GM15510 (cell line): ENCODE measurements around the gene PTPRT.

Experiments used
- POLR2A ChIP-seq: IDR thresholded peaks from 3 replicates; pipeline ENCODE4 v1.6.1; 2011; ENCODE audit warnings: borderline replicate concordance; ENCODE audit not compliant: insufficient read length; ENCODE audit errors: extremely low read depth

The PTPRT gene

DNA sequence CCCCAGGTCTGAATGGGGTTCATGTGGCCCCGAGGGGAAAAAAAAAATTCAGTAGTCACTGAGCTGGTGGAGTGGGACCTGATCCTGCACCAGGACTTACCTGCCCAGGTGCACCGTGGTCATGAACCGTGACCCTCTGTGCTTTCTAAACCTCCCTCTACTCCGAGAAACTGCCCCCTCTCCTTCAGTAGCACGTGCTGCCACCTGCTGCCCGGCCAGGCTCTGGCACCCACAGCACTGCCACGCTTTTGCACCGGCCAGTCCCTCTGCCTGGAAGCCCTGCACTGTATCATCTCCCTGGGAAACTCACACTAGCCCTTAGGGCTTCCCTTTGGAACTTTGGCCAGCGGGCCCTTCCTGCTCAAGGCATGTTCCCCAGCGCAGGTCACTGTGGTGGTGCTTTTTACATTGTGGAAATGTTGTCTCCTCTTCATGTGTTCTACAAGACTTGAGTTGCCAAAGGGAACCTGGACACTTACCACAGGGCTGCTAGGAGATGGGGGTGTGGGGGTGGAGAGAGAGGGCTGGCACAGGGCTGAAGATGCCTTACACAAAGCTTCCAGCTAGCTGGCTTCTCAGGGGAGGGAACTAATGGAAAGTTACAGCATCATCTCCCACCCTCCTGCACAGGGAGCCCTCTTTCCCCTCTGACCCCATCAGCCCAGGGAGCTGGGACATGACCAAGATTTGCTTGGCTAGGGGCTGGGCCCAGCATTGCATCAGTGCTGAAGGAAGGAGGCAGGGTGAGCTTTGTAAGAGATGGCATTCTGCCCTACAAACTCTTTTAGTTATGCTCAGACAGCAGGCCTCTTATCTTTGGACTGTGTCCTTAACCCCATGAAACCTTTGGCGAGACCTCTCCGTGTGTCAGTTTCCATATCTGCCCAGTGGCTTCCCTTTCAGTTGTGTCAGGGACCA lies 2.5 kb upstream of the PTPRT start:
- TF ChIP-seq POLR2A, result no peak

DNA sequence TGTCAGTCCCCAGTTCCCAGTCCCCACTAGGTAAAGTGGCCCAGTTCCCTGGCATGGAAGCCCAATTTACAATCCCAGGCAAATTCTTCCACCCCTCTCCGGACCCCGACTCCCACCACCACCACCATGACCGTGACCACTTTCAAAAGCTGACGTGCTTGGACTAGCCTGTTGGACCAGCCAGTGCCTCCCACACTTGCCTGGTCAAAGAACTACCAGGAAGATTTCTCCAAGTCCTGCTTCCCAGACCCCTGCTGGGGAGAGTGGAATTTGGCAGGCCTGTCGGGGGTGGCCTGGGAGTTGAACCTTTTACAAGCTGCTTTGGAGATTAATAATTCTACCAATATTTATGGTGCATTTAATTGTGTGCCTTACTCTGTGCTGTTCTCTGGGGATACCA lies 1.4 kb upstream of the PTPRT start:
- no peak for TF ChIP-seq POLR2A

DNA sequence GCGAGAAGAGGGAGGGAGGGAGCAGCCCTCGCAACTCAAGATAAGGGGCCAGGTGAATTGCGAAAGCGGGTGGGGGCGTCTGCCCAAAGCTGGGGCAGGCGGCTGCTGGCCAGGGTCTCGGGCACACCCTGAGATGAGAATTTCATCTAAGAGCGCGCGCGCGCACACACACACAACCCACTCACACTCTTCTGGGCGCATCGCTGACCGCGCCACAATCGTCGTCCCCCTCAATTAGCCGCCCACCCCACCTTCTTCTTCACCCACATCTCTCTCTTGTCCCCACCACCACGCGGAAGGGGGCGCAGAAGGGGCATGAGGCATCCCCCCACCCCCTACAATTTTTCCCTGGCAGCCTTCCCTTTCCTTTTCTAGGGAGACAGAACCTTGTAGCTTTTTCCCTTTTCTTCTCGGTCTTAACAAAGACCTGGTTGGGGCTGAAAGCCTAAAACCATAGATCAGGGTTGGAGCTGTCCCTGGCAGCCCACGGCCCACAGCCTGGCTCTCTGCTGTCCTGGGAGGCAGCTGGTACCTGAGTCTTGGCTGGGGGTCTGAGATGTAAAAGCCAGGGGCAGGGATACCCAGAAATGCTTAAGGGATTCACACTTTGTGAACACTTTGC lies 737 bp upstream of the PTPRT start:
- TF ChIP-seq POLR2A, result no peak

DNA sequence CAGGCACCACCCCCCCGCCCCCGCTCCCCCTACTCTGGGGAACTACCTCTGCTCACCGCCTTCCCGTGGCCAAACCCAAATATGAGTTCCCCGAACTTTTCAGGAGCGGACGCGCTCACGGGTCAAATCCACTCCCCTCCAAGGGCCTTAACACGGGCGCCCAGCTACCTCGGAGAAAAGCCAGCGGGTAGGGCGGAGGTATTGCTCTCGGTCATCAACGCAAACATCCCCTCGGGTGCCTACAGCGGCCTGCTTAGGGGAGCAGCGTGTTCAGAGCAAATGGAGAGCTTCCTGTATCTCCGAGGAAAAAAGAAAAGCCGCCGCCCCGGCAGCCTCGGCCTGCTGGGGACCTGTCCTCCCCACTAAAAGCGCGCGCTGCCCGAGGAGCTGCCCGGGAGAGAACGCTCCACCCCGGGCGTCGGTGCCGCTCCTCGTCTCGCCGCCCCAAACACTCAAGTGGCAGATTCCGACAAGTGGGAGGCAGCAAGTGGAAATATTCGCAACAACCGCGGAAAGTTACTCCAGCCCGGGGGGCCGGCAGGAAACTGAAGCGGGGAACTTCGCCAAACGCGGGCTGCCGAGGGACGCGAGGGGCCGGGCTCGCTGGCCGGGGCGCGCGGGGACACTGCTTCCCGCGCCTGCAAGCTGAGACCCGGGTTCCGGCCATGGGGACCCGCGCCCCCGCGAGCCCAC lies 699 bp downstream of the PTPRT start:
- no peak for TF ChIP-seq POLR2A

DNA sequence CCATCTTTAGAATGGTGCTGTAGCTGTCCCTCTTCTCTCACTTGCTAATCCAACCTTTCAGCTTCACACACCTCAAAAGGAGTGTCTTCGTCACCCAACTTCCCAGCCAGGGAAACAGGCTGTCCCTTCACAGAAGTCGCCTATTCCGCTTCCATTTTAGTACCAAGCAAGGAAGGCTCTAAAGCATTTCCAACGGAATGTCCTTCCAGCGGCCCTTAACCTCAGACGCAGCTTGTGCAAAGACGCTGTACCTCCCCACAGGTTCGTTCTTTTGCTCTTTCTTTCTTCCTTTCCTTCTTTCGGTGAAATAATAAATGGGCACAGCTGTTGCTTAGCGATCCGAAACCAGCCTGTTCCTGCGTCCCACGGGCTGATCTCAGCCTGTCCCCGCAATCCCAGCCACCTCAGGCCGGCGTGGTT lies 1.5 kb downstream of the PTPRT start:
- TF ChIP-seq POLR2A, result no peak

DNA sequence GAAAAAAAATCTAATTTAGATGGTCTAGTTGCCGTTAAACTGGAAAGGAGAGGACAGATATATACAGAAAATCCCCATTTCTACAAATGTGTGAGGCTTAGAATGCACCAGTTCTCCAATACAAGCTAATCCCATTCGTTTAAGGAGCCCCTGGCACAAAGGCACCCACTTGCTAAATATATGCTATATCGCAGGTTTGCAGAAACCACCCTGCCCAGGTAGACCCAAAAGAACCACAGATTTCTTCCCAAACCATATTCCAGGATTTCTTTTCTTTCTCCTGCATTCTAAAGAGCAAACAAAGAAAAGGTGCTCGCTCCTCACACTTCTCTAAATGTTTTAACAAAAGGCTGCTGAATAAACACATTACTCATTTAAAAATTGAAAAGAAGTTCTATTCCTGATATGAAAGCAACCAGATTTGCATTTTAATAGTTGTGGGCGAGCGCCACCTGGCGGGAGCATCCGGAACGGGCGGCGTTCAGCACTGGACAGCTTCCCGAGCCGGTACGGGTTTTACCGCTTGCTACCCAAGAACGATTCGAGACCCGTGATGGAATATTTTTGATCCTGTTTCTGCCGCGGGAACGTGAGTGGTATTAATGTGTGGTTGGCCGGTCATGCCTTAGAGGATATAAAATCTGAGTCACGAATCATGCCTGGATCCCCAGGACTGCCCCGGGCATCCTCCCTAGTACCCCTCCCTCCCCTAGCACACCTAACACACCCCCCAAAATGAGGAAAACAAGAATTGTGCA lies 2.1 kb downstream of the PTPRT start:
- TF ChIP-seq POLR2A, result no peak

DNA sequence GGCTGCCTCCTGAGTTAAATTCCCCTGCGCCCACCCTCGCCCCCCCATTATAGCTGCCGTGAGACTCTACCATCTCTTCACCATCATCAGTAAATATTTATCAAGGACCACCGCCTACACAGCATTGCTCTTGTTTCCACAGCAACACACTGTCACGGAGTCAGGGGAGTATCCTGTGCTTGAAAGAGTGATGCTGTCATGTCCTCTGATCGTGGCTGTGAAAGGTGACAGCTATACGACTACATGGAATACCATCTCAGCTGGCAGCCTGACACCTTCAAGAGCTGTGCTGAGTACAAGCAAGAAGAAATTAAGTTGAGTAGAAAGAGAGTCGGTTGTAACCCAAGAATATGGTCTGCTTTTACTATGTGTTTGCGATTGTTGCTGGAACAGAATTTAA lies 3.4 kb downstream of the PTPRT start:
- no peak for TF ChIP-seq POLR2A

DNA sequence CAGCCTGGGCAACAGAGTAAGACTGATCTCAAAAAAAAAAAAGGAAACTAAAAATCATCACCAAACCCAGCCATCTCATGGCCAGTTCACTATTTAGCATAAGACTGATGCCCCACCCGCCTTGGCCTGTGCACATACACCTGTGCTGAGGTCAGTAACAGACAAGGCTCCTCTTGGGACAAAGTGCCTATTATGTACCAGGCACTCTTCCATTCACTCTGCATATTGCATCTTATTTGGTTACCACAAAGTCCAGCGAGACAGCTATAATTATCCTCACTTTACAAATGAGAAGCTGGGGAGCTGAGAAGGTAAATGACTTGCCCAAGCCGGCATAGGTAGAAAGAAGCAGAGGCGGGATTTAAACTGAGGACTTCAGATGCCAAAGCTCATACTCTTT lies 3.8 kb downstream of the PTPRT start:
- no peak for TF ChIP-seq POLR2A

DNA sequence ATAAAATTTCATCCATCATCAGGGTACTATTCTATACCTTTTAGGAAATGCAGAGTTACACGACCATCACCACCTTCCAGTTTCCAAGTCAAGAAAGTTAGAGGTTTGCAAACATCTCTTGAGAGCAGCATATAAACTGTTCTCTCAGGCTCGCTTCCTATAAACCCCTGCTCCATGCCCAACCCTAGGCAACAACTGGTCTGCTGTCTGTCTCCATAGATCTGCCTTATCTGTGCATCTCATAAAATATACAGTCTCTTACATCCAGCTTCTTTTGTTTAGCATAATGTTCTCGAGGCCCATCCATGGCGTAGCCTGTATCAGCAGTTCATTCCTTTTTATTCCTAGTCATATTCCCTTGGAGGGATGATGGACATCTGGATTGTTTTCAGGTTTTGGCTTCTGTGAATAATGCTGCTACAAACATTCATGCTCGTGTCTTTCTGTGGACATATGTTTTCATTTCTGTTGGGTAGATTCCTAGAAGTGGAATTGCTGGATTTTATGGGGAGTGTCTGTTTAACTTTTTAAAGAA lies 6.1 kb downstream of the PTPRT start:
- TF ChIP-seq POLR2A, result no peak

DNA sequence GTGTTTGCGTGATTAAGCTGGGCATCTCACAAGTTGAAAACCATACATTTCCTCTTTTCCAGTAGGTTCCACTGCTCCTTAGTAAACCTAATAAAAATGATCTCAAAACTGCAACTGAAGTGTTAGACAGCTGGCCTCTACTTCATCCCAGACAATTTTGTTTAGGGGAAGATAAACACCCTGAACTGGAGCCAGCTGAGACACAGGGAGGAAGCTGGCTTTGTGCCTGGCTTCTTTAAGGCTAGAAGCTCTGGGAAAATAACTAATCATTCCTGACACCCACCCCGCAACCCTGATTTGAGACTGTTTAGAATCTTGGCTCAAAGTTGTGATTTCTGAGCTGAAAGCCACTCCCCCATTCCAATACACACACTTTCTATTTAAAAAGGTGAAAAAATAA lies 11.6 kb downstream of the PTPRT start:
- TF ChIP-seq POLR2A, result no peak

DNA sequence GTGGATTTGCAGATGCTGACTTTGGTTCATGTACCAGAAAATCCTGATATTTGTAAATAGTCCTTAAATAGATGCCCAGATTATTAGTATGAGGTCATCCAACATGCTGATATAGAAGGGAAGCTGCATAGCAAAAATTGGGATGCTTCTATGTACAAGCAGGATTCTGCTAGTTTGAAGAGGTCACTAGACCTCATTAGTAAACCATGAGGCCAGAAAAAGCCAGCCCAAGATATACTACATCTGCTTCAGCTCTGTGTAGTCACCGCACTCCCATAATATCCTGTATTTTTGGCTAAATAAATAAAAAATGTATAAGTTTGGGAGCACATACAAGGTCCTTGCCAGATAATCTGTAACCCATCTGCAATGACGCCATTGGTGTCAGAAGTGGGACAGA lies 13.0 kb downstream of the PTPRT start:
- TF ChIP-seq POLR2A, result no peak

DNA sequence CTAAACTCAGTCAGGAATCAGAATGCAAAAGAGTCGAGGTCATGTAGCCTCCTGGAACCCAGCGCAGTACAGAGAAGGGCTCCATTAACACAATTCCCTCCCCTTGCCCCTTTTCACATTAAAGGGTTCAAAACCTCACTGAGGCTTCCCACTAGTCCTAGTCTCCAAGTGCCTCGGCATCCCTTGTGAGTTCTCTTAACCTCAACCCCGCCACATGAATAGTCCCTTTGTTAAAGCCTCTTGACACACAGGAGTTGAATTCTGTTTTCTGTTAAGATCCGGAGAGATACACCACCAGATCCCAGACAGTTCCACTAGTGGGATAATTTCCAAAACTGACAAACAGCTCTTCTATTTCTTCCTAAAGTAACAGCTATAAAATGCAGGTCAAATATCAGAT lies 17.8 kb downstream of the PTPRT start:
- TF ChIP-seq POLR2A, result no peak

DNA sequence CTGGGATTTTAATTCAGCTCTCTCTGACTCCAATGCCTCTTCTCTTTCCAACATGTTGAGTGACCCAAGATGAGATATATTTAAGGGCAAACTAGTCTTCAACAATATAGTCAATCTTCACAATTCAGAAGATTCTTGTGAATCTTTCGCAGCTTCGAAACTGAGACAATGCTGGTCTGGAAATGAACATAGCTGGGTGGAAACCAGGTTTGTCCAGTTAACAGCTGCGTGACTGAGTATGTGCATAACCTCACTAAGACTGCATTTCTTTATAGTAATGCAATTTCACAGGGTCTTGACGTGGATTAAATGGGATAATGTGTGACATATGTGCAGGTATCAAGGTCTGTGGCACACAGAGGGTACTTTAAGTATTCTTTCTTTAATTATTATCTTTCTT lies 18.9 kb downstream of the PTPRT start:
- no peak for TF ChIP-seq POLR2A

DNA sequence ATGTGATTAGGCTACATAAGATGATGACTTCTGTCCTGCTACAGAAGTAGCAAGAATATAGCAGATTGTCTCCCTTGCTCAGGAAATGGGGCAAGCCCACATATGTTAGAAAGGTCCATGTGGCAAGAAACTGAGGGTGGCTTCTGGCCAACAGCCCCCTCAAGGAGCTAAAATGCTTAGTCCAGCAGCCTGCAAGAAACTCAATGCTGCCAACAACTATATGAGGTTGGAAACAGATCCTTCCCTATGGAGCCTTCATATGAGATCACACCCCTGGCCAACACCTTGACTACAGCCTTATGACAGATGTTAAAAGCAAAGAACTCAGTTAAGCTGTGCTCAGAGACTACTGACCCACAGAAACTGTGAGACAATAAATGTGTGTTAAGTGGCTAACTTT lies 22.1 kb downstream of the PTPRT start:
- TF ChIP-seq POLR2A, result no peak

DNA sequence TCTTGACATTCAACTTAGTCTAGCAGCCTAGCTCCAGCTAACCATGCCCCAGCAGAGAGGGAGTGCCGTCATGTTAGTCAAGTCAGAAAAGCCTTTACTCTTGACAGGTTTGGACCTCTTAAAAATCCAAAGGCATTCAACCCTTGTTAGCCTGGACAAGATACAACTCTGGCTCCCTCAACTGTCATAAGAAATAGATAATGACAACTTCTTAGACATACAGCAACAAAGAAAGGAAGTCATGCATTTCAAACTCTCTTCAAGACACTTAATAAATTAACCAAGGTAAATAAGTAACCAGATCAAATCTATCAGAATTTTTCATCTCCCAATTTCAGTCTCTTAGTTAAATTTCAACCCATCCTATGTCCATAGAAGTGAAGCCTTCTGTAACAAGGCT lies 22.7 kb downstream of the PTPRT start:
- TF ChIP-seq POLR2A, result no peak

DNA sequence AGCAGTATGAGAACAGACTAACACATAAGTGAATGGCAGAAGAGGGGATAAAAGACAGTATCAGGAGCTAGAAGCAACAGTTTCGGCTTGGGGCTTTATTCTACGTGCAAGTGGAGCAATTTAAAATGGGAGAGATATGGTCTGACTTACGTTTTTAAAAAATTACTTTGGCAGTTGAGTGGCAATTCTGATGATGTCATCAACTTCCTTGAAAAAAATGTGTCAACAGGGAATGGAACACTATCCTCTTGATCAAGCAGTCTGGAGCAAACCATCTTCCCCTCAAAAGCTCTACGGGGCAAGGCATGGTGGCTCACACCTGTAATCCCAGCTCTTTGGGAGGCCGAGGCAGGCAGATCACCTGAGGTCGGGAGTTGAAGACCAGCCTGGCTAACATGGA lies 24.1 kb downstream of the PTPRT start:
- no peak for TF ChIP-seq POLR2A

DNA sequence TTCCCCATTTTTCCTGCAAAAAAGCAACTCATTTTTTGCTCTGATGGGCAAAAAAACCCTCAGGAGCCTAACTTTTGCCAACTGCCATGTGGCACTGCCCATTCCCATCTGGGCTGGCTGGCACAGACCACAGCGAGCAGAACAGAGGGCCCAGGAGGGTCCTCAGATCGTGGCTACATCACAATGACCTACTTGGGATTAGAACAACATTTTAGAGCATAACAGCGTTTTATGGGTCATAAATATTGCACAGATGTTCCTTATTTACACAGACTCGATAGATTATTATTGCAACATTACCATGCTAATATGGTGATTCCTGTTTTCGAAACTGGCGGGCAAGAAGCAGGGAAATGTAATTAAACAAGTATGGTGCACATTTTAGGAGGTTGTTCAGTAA lies 28.0 kb downstream of the PTPRT start:
- TF ChIP-seq POLR2A, result no peak
